GM23338 (cell line): Measurements from ENCODE around the gene SAMHD1.

ENCODE experiments used
- EZH2 ChIP-seq: fragments of 200-600 bp; sonication (generic); IDR thresholded peaks from one replicate; pipeline ENCODE4 v1.8.0; 2017; ENCODE audit warnings: antibody characterized with exemption, mild to moderate bottlenecking, low read depth; ENCODE audit not compliant: unreplicated experiment
- EZH2phosphoT487 ChIP-seq: fragments of 200-600 bp; sonication (generic); IDR thresholded peaks from one replicate; pipeline ENCODE4 v1.8.1; 2018; ENCODE audit warnings: antibody characterized with exemption; ENCODE audit not compliant: unreplicated experiment
- TF ChIP-seq, protein P1 (sequence below): IDR thresholded peaks from one replicate; pipeline ENCODE4 v1.6.1; 2018; ENCODE audit warnings: antibody characterized with exemption; ENCODE audit not compliant: unreplicated experiment
- TF ChIP-seq, protein P2 (sequence below), 2 experiments: fragments of 200-600 bp in 1 of 2; sonication (generic) in 1 of 2; conservative IDR thresholded peaks; 2 replicates each; pipeline versions ENCODE4 v1.5.1 to v1.6.1; 2016 to 2017; ENCODE audit warnings: antibody characterized with exemption in 2 of 2, low read depth in 2 of 2, mild to moderate bottlenecking in 2 of 2, moderate library complexity in 1 of 2

DNA sequence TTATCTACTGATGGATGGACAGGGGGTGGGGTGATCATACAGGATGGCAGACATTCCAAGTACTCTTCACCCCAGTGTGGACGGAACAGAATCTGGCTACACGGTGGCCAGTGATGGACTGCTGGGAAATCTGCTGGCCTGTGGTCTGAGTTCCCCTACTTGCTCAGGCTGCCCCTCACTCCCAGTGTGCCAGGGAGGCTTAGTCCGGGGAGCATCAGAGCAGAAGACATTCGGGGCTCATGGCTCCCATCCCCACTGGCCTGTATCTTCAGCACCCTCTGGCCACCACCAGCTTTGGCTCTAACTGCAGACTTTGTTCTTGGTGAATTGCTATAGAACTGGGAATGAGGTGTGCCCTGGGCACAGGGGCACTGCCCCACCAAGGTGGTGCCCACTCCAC lies 60.3 kb downstream of the SAMHD1 start:
- TF ChIP-seq, protein P1, sequence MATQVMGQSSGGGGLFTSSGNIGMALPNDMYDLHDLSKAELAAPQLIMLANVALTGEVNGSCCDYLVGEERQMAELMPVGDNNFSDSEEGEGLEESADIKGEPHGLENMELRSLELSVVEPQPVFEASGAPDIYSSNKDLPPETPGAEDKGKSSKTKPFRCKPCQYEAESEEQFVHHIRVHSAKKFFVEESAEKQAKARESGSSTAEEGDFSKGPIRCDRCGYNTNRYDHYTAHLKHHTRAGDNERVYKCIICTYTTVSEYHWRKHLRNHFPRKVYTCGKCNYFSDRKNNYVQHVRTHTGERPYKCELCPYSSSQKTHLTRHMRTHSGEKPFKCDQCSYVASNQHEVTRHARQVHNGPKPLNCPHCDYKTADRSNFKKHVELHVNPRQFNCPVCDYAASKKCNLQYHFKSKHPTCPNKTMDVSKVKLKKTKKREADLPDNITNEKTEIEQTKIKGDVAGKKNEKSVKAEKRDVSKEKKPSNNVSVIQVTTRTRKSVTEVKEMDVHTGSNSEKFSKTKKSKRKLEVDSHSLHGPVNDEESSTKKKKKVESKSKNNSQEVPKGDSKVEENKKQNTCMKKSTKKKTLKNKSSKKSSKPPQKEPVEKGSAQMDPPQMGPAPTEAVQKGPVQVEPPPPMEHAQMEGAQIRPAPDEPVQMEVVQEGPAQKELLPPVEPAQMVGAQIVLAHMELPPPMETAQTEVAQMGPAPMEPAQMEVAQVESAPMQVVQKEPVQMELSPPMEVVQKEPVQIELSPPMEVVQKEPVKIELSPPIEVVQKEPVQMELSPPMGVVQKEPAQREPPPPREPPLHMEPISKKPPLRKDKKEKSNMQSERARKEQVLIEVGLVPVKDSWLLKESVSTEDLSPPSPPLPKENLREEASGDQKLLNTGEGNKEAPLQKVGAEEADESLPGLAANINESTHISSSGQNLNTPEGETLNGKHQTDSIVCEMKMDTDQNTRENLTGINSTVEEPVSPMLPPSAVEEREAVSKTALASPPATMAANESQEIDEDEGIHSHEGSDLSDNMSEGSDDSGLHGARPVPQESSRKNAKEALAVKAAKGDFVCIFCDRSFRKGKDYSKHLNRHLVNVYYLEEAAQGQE: no peak
- TF ChIP-seq, protein P2, sequence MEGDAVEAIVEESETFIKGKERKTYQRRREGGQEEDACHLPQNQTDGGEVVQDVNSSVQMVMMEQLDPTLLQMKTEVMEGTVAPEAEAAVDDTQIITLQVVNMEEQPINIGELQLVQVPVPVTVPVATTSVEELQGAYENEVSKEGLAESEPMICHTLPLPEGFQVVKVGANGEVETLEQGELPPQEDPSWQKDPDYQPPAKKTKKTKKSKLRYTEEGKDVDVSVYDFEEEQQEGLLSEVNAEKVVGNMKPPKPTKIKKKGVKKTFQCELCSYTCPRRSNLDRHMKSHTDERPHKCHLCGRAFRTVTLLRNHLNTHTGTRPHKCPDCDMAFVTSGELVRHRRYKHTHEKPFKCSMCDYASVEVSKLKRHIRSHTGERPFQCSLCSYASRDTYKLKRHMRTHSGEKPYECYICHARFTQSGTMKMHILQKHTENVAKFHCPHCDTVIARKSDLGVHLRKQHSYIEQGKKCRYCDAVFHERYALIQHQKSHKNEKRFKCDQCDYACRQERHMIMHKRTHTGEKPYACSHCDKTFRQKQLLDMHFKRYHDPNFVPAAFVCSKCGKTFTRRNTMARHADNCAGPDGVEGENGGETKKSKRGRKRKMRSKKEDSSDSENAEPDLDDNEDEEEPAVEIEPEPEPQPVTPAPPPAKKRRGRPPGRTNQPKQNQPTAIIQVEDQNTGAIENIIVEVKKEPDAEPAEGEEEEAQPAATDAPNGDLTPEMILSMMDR (conservative IDR thresholded peaks at IDR 0.05; ENCODE audit: low read depth in 2 of 2): no peak
- no peak for TF ChIP-seq EZH2phosphoT487
- no peak for TF ChIP-seq EZH2
